ENCODE results near the gene IQCK. TPM values are rescaled to one million over a fixed set of nuclear protein-coding genes. Genes with fewer than 3 reads are reported as not detected.

IQCK gene
- total RNA-seq, 5 donors from 2014 or later (not counting 1 experiment from before 2014, with no cell fraction given), result 1.6 to 3.3 (median 2.0) TPM

DNA sequence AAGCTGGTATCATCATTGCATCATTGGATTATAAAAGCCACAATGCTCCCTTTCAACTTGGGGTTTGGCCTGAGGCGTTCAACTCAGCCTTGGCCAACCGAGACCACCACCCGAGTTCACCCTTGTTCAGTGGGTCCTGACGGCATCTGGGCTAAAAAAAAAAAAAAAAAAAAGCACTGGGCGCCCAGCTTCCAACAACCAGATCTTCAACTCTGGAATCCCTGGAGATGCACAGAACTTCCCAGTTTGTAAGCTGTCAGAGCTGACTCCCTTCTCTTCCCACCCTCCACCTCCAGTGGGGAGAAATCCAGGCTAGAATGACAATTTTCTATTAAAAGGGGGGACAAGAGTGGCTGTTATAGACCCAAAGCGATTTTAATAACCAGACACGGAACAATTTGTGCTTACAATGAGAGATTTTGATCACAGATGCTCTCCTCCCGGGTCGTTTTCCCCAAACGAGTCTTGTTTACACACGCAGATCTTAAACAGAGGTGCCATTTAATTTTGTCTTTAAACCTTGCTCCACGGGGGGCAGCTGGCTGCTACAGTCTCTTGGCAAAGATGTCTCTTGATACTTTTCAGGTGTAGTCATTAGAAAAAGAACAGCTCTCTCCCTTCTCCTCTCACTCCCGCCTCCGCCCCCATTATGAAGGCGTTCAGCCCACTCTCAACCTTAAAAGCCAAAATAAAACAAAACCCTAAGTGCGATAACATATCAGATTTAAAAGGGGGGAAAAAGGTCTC, 139.7 kb downstream of the IQCK start:
- H3K36me3 ChIP-seq (ENCODE audit: control insufficient read depth in 2 of 2, extremely low read depth in 1 of 2, insufficient read depth in 1 of 2, low read length in 1 of 2), result no peaks in the 10 kb centered on the region
- H3K27me3 Mint-ChIP-seq, result no peaks in the 10 kb centered on the region
- no peak overlapping the region for H3K27ac ChIP-seq (ENCODE audit: low read length)
- no peaks in the 10 kb centered on the region for H3K9me3 ChIP-seq
- no peak overlapping the region for H3K4me3 ChIP-seq (ENCODE audit: control insufficient read depth in 1 of 2, extremely low read depth in 1 of 2, low read length in 1 of 2)
- POLR2A ChIA-PET, result no interaction called here
- CTCF ChIA-PET, result no interaction called here
- peaks cover 0 to 6% of the 10 kb centered on the region in 2 experiments for H3K27me3 ChIP-seq (replicated peaks in 1 of 2; ENCODE audit: control insufficient read depth in 2 of 2, extremely low read depth in 1 of 2, insufficient read depth in 2 of 2, low read length in 1 of 2)
- no peak for DNase-seq
- no peak for ATAC-seq (replicated peaks in 1 of 4)
- 79% methylated on average over 7 of the region's 16 CpGs for WGBS (ENCODE audit: insufficient coverage)
- no peak overlapping the region for H3K27ac Mint-ChIP-seq
- H3K36me3 Mint-ChIP-seq, result peaks cover 8% of the 10 kb centered on the region
- H3K4me1 Mint-ChIP-seq, result no peaks in the 10 kb centered on the region
- H3K4me1 ChIP-seq (ENCODE audit: control insufficient read depth in 1 of 2, extremely low read depth in 1 of 2, insufficient read depth in 2 of 2, low read length in 2 of 2), result no peaks in the 10 kb centered on the region
- no peaks in the 10 kb centered on the region for H3K9me3 Mint-ChIP-seq
- no peak overlapping the region for H3K4me3 Mint-ChIP-seq

DNA sequence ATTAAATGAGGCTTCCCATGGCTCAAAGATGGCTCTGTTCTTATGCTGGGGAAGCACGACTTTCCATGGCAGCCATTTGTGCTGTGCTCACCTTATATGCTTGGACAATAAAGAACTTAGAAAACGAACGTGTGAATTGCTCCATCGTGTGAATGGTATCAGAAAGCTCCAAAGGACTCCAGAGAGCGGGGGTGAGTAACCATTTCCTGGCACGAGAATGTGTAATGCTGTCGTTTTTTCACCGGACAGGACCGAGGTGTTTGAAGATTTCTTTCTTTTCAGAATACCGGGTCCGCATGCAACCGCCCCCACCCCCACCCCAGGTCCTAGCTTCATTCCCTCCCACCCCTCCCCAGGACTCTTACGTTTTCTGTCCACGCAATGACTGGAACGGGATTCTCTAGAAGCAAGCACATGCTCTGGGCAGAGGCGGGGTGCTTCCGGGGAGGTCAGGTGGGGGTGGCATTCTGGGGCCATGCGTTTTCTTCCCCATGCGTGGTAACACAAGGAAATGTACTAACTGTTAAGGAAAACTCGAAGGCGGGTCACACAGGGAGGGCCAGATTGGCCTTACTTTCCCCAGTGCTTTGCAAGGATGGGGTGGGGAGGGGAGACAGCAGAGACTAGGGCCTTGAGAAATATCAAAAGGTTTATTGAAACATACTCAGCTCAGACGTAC, 140.4 kb downstream of the IQCK start:
- no peak overlapping the region for H3K4me3 Mint-ChIP-seq
- peaks cover 8% of the 10 kb centered on the region for H3K36me3 Mint-ChIP-seq
- no peaks in the 10 kb centered on the region for H3K4me1 Mint-ChIP-seq
- 88% methylated on average over 11 of the region's 22 CpGs for WGBS (ENCODE audit: insufficient coverage)
- H3K27ac ChIP-seq (ENCODE audit: low read length), result no peak overlapping the region
- DNase-seq (no peak), ATAC-seq (replicated peaks in 1 of 4) (no peak)
- ChIA-PET POLR2A (no interaction called here), CTCF (no interaction called here)
- no peaks in the 10 kb centered on the region for H3K4me1 ChIP-seq (ENCODE audit: control insufficient read depth in 1 of 2, extremely low read depth in 1 of 2, insufficient read depth in 2 of 2, low read length in 2 of 2)
- peaks cover 0 to 6% of the 10 kb centered on the region in 2 experiments for H3K27me3 ChIP-seq (replicated peaks in 1 of 2; ENCODE audit: control insufficient read depth in 2 of 2, extremely low read depth in 1 of 2, insufficient read depth in 2 of 2, low read length in 1 of 2)
- no peaks in the 10 kb centered on the region for H3K27me3 Mint-ChIP-seq
- no peak overlapping the region for H3K4me3 ChIP-seq (ENCODE audit: control insufficient read depth in 1 of 2, extremely low read depth in 1 of 2, low read length in 1 of 2)
- no peak overlapping the region for H3K27ac Mint-ChIP-seq
- no peaks in the 10 kb centered on the region for H3K9me3 ChIP-seq
- H3K9me3 Mint-ChIP-seq, result no peaks in the 10 kb centered on the region
- H3K36me3 ChIP-seq (ENCODE audit: control insufficient read depth in 2 of 2, extremely low read depth in 1 of 2, insufficient read depth in 1 of 2, low read length in 1 of 2), result no peaks in the 10 kb centered on the region

DNA sequence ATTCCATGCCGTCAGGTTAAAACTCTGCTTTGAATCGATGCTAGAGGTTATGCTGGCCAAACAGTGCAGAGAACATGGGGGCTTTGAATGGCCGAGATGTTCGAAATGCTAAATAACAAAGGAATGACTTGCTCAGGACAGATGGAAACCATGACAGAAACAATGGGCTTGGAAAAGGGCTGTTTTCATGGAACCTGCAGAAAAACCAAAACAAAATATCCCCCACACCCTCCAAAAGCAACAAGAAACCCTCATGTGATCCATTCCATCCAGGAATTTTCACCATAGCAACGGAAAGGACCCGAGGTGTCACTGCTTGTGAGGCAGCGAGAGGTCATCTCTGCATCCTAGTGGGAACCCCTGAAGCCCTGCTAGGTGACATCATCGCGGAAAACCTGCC, 141.1 kb downstream of the IQCK start:
- no peaks in the 10 kb centered on the region for H3K9me3 Mint-ChIP-seq
- no peak for ATAC-seq (replicated peaks in 1 of 4)
- Histone ChIP-seq H3K27me3 (replicated peaks in 1 of 2; ENCODE audit: control insufficient read depth in 2 of 2, extremely low read depth in 1 of 2, insufficient read depth in 2 of 2, low read length in 1 of 2) (peaks cover 0 to 6% of the 10 kb centered on the region in 2 experiments), H3K36me3 (ENCODE audit: control insufficient read depth in 2 of 2, extremely low read depth in 1 of 2, insufficient read depth in 1 of 2, low read length in 1 of 2) (no peaks in the 10 kb centered on the region), H3K27ac (ENCODE audit: low read length) (no peak overlapping the region), H3K4me3 (ENCODE audit: control insufficient read depth in 1 of 2, extremely low read depth in 1 of 2, low read length in 1 of 2) (no peak overlapping the region), H3K9me3 (no peaks in the 10 kb centered on the region), H3K4me1 (ENCODE audit: control insufficient read depth in 1 of 2, extremely low read depth in 1 of 2, insufficient read depth in 2 of 2, low read length in 2 of 2) (no peaks in the 10 kb centered on the region)
- H3K36me3 Mint-ChIP-seq, result peaks cover 8% of the 10 kb centered on the region
- H3K4me1 Mint-ChIP-seq, result no peaks in the 10 kb centered on the region
- WGBS (ENCODE audit: insufficient coverage), result 95% methylated on average over 7 of the region's 9 CpGs
- no peak for DNase-seq
- no peak overlapping the region for H3K4me3 Mint-ChIP-seq
- H3K27ac Mint-ChIP-seq, result no peak overlapping the region
- ChIA-PET POLR2A (no interaction called here), CTCF (no interaction called here)
- H3K27me3 Mint-ChIP-seq, result no peaks in the 10 kb centered on the region

DNA sequence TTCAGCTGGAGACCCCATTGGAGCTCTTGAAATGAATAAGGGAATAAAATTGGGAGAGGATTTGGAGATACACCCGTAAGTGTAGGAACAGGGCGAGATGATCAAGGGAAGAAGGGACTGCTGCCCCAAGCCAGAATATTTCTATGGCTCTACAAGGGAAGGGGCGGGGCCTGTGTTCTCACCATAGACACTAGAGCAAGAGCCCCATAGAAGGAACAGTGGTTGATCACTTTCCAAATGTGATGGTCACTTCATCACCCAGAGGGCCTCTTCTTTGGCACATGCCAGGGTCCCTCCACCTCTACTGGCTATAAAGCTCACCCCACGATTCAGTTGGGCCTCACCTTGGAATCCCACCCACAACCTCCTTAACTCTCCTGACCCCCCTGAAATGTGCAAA, 141.5 kb downstream of the IQCK start:
- H3K9me3 ChIP-seq, result no peaks in the 10 kb centered on the region
- Mint-ChIP-seq H3K36me3 (peaks cover 8% of the 10 kb centered on the region), H3K9me3 (no peaks in the 10 kb centered on the region), H3K4me1 (no peaks in the 10 kb centered on the region), H3K4me3 (no peak overlapping the region), H3K27ac (no peak overlapping the region), H3K27me3 (no peaks in the 10 kb centered on the region)
- ChIA-PET POLR2A (no interaction called here), CTCF (no interaction called here)
- no peak overlapping the region for H3K4me3 ChIP-seq (ENCODE audit: control insufficient read depth in 1 of 2, extremely low read depth in 1 of 2, low read length in 1 of 2)
- WGBS (ENCODE audit: insufficient coverage), result 81% methylated on average over 3 of the region's 4 CpGs
- no peak for DNase-seq
- no peak for ATAC-seq (replicated peaks in 1 of 4)
- H3K4me1 ChIP-seq (ENCODE audit: control insufficient read depth in 1 of 2, extremely low read depth in 1 of 2, insufficient read depth in 2 of 2, low read length in 2 of 2), result no peaks in the 10 kb centered on the region
- H3K27ac ChIP-seq (ENCODE audit: low read length), result no peak overlapping the region
- H3K36me3 ChIP-seq (ENCODE audit: control insufficient read depth in 2 of 2, extremely low read depth in 1 of 2, insufficient read depth in 1 of 2, low read length in 1 of 2), result no peaks in the 10 kb centered on the region
- peaks cover 0 to 6% of the 10 kb centered on the region in 2 experiments for H3K27me3 ChIP-seq (replicated peaks in 1 of 2; ENCODE audit: control insufficient read depth in 2 of 2, extremely low read depth in 1 of 2, insufficient read depth in 2 of 2, low read length in 1 of 2)

DNA sequence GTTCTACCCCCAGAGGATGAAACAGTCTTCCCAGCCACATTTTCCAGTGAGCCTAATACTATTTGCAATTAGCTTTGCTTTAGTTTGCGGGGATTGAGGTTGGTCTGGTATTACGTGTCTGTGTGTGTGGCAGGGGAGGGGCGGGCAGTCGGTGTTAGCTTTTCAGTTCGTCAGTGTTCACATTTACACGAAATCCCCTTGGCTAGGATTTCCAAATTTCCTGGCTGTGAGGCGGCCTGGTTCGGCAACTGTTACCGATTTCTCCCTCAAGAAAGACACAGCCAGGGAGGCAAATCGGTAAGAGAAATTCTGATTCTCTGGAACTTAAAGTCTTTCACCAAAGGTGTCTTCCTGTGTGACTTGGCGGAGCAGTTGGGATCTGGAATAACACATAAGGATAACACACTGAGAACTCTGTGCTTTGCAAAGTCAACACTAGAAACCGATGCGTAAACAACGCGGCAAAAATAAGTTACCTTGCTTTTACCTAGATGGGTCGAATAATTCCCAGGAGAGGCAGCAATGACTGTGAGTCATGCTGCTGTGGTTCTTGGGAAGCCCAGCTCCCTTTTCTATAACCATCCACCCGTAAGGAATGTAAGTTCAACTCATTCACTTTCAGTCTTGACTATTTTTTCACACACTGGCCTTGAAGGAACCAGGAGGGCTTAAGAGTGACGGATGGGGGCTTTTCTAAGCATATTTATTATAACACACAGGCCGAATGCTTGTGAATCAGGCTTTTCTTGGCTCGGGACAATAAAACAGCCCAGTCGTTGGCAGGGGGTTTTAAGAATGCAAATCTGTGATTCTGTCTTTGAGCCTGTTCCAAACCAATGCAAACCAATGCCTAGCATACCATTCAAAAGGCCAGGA, 142.3 kb downstream of the IQCK start:
- Mint-ChIP-seq H3K27me3 (no peaks in the 10 kb centered on the region), H3K9me3 (no peaks in the 10 kb centered on the region), H3K4me1 (no peaks in the 10 kb centered on the region), H3K4me3 (no peak overlapping the region), H3K36me3 (peaks cover 8% of the 10 kb centered on the region), H3K27ac (no peak overlapping the region)
- CTCF ChIA-PET, result no interaction called here
- Histone ChIP-seq H3K4me3 (ENCODE audit: control insufficient read depth in 1 of 2, extremely low read depth in 1 of 2, low read length in 1 of 2) (no peak overlapping the region), H3K4me1 (ENCODE audit: control insufficient read depth in 1 of 2, extremely low read depth in 1 of 2, insufficient read depth in 2 of 2, low read length in 2 of 2) (no peaks in the 10 kb centered on the region), H3K9me3 (no peaks in the 10 kb centered on the region), H3K36me3 (ENCODE audit: control insufficient read depth in 2 of 2, extremely low read depth in 1 of 2, insufficient read depth in 1 of 2, low read length in 1 of 2) (no peaks in the 10 kb centered on the region), H3K27ac (ENCODE audit: low read length) (no peak overlapping the region), H3K27me3 (replicated peaks in 1 of 2; ENCODE audit: control insufficient read depth in 2 of 2, extremely low read depth in 1 of 2, insufficient read depth in 2 of 2, low read length in 1 of 2) (peaks cover 0 to 4% of the 10 kb centered on the region in 2 experiments)
- ATAC-seq (replicated peaks in 1 of 4) (no peak), DNase-seq (no peak)
- 92% methylated on average over 11 of the region's 21 CpGs for WGBS (ENCODE audit: insufficient coverage)
- POLR2A ChIA-PET, result no interaction called here

DNA sequence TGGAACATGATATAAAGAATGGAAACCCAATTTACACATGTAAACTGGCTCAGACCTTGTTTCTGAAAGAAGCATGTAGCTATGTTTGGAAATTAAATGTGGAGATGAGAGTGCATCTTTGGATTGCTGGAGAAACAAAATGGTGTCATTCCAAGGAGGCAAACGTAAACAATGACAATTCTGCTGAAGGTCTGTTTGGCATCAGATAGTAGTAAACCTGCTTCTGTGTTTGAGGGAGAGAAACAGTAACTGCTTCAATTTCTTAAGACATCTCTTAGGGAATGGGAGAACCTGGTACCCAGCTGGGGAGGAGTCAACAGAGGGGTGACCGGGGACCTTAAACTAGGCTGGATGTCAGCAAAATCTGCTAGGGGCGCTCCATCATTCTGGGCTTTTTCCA, 143.1 kb downstream of the IQCK start:
- Mint-ChIP-seq H3K9me3 (no peaks in the 10 kb centered on the region), H3K4me1 (no peaks in the 10 kb centered on the region), H3K27me3 (no peaks in the 10 kb centered on the region), H3K4me3 (no peak overlapping the region), H3K36me3 (peaks cover 5% of the 10 kb centered on the region), H3K27ac (no peak overlapping the region)
- H3K36me3 ChIP-seq (ENCODE audit: control insufficient read depth in 2 of 2, extremely low read depth in 1 of 2, insufficient read depth in 1 of 2, low read length in 1 of 2), result no peaks in the 10 kb centered on the region
- H3K4me1 ChIP-seq (ENCODE audit: control insufficient read depth in 1 of 2, extremely low read depth in 1 of 2, insufficient read depth in 2 of 2, low read length in 2 of 2), result no peaks in the 10 kb centered on the region
- H3K9me3 ChIP-seq, result no peaks in the 10 kb centered on the region
- H3K4me3 ChIP-seq (ENCODE audit: control insufficient read depth in 1 of 2, extremely low read depth in 1 of 2, low read length in 1 of 2), result no peak overlapping the region
- H3K27me3 ChIP-seq (replicated peaks in 1 of 2; ENCODE audit: control insufficient read depth in 2 of 2, extremely low read depth in 1 of 2, insufficient read depth in 2 of 2, low read length in 1 of 2), result peaks cover 0 to 4% of the 10 kb centered on the region in 2 experiments
- CTCF ChIA-PET, result no interaction called here
- DNase-seq, result no peak
- no peak for ATAC-seq (replicated peaks in 1 of 4)
- WGBS (ENCODE audit: insufficient coverage), result 95% methylated on average over 3 of the region's 3 CpGs
- no peak overlapping the region for H3K27ac ChIP-seq (ENCODE audit: low read length)
- POLR2A ChIA-PET, result no interaction called here
